GM15510 (cell line): ENCODE results near the gene TMUB2.

ENCODE experiments used
- POLR2A ChIP-seq: IDR thresholded peaks from 3 replicates; pipeline ENCODE4 v1.6.1; 2011; ENCODE audit warnings: borderline replicate concordance; ENCODE audit not compliant: insufficient read length; ENCODE audit errors: extremely low read depth

TMUB2 gene

DNA sequence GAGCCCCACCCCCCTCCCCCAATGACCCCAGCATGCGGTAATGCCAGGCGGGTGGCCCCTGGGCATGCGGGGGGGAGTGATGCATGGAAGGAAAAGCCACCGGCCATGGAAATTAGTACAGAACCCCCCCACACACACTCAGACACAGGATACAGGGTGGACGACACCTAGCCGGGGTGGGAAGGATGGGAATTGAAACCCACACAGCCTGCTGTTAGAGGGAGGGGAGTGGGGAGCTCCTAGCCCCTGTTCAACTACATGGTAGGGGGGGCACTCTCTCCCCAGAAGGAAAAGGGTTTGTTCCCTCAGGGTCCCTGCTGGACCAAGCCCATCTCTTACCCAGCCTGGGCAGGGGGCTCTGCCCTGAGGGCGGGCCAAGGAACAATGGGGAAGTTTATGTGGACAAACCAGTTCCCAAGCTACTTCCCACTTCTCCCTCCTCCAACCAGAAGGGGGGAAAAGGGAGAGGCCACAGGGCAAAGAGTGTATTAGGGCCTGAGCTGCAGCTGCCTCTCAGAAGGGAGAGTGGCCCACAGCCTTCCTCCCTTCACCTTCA is 5.2 kb downstream of the TMUB2 start:
- peak; percentile 16 for TF ChIP-seq POLR2A

DNA sequence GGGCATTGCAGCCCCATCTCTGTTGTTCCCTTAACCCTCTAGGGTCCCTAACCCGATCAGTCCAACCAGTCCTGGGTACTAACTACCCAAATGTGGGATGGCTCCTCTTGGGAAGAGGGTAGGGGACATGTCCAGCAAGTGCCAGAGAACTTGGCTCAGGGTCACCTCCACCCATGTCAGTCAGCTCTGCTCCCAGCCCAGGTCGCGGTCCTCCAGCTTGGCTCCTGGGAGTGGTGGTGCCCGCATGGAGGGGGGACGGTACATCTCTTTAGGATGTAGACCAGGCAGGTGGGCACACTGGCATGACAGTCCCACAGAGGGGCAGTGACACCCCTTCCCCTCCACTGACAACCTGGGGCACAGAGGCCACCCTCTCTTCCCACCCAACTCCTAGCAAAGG is 6.0 kb downstream of the TMUB2 start:
- TF ChIP-seq POLR2A = no peak

DNA sequence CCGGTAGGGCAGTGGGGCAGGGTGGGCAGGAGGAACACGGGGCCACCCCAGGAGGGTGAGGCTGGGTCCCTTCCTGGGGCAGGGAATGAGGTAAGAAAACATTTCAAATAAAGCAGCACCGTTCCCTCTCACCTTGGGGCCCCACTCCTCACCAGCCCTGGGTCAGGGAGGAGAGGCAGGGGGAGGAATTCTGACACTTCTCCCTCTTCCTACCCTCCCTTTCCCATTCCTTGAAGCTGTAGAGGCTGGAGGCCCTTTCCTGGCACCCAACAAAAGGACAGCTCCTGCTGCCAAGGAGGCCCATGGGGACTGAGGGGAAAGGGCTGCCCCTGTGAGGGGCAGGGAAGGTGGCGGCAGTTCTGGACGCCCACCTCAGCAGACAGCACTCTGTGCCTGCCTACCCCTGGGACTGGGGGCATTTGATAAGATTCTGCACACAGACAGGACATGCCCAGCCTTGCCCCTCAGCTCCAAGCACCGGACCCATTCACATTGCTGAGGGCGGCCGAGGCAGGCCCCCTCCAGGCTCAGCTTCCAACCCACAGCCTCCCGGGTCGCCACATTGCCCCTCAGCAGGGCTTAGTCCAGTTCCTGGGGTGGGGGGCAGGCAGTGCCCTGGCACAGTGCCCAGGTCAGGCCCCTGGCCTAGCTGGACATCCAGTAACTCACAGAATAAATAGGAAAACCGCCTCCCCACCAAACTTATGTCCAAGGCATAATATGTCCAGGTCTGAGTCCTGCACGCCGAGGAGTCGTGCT is 6.7 kb downstream of the TMUB2 start:
- TF ChIP-seq POLR2A = no peak

DNA sequence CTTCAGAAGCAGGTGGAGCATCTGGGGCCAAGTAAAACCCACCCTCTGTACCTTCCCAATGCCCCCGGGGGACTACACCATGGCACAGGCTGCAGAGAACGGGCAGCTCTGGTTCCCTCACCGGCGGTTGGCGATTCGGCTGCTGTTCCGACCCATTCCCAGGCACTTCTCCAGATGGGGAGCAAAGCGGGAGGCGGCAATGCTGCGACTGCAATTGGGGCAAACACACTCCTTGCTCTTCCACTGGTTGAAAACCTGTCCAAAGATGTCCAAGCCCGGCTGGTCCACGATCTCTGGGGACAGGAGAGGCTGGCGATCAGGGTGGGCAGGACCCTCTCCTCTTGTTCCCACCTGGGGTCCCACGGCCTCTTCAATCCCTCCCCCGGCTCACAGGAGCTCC is 10.3 kb downstream of the TMUB2 start:
- TF ChIP-seq POLR2A = no peak

DNA sequence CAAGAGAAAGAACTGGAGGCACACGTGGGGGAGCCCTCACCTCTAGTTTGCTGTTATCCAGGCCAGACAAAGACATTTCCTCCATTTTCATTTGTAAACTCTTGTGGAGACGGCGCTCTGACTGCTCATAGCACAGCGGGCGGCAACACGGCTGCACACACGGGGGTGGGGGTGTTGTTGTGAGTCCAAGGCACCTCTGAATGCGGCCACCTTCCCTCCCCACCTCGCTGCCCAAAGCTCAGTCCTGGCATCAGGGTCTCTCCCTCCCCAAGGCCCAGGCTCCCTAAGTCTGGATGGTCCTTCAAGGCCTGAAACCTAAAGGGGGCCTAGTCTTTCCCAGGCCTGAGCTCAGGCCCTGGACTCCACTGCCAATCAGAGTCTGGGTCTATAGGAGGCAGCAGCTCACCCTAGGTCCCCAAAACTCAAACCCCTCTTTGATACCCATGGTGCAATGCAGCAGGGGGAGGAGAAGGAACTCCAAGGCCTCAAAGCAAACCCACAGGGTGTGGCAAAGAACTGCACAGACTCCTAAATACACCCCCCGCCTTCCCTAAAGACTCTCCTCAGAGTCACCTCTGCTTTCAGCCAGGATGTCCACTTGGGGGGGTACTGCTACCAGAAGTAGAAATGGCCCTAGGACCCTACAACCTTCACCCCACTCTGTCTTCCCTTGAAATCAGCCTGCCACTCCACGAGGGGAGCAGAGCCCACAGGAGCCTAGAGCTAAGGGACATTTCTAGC is 11.4 kb downstream of the TMUB2 start:
- peak; percentile 39 for TF ChIP-seq POLR2A

DNA sequence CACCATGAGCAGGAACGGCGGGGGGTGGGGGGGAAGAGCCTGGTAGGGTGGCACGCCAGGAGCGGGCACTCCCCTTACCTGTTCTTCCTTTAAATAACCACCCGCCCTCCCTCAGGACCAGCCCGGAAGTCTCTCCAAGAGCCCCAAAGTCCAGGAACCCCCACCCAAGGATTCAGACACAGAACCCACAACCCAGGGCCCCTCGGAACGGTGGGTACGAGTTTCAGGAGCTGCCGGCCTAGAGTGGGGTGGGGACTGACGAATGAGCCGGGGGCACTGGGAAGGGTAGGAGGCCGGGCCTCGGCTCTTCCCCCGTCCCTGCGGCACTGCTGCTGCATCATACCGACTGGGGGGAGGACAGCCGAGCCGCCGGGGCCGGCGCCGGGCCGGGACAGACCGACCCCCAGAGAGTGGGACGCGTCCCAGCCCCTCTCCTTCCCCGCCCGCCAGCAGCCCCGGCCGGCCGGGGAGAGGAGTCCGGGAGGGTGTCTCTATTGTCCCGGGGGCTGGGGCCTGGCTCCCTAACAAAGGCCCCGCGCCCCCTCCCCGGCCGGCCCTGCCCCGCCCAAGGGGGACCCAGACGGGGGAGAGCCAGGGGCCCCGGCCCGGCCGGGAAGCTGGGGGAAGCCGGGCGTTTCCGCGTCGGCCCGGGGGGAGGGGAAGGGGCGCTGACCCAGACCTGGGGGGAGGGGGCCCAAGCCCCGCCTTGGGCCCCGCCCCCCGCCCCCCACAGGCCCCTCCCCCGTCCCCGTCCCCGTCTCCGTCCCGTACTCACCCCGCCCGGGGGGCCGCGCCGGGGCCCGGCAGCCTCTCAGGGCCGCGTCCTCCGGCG is 12.2 kb downstream of the TMUB2 start:
- TF ChIP-seq POLR2A = no peak

- peak; percentile 63 for TF ChIP-seq POLR2A
Observed at GRCh38 chr17:44199553-44200477, 13.0 kb downstream of the TMUB2 start, which contains the start of gene ATXN7L3. Gene ATXN7L3, minus strand, starts transcription at chr17:44199884. Its CDS starts 1,814 bp downstream, at chr17:44198070.

DNA sequence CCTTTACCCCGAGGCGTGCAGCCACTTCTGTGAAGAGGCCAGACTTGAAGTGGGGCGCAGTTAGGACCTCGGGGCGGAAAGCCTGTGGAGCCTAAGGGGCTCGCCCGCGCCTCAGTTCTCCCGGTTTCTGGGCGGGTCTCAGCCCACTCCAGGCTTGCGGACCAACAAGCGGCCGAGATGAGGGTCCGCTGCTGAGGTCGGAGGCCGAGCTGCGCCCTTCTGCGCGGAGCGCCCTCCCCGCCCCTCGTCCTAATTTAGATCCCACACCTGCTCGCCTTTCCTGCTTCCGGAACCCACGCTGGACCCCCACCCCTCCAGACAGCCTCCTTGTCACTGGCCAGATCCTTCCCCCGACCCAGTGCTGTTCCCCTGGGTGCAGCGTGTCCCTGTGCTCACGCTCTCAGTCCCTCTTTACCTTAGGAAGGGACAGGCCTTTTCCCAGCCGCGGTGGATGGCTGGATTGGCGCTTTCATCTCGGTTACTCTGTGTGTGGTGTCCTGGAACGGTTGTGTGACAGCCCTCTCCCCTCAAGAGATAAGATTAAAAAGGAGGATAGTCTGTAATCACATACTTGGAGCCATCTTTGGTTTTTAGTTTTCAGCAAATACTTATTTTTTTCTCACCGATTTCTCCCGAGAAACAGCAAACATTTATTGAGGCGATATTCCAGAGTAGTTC is 13.8 kb downstream of the TMUB2 start:
- TF ChIP-seq POLR2A = peak; percentile 65

DNA sequence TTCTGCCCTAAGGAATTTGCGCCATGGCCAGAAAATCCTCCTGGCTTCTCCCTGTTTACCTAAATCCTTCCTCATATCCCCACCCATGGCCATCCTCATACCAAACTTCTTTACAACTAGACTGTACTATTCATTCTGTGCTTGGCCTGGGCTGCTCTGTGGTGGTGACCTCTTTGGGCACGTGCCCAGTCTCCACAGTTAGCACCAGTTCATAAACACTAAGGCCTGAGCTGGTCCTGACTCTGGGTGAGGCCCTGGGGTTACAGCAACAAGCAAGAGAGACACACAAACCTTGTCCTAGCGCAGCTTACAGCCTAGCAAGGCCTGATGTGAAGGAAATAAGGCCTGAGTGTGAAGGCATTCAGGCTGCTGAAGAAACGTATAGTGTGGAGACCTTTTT is 16.0 kb downstream of the TMUB2 start:
- no peak for TF ChIP-seq POLR2A

DNA sequence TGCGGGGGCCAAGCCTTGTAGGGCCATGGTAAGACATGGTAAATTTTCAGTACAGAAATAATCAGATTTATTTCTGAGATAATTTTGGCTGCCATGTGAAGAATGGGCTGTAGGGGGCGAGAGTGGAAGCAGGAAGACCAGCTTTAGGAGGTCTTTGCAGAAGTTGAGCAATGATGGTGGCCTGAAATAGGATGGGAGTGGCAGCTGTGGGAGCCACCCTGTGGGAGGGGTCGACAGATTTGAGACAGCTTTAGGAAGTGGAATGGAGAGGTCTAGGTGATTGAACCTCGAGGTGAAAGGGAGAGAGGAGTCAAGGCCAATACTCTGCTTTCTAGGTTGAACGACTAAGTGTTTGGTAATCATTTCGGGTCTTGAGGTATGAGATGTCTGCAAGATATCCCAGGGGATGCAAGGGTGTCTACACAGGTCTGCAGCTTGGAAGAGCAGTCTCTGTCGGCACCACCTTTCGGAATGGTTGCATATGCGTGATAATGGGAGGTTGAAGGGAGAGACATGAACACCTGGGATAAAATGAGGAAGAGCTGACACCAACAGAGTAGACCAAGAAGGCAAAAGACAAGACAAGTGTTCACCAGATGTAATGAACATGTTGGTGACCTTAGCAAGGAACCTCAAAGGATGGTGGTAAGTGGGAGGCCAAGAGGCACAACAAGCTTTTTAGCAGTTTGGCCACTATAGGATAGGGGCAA is 17.1 kb downstream of the TMUB2 start:
- TF ChIP-seq POLR2A = no peak

DNA sequence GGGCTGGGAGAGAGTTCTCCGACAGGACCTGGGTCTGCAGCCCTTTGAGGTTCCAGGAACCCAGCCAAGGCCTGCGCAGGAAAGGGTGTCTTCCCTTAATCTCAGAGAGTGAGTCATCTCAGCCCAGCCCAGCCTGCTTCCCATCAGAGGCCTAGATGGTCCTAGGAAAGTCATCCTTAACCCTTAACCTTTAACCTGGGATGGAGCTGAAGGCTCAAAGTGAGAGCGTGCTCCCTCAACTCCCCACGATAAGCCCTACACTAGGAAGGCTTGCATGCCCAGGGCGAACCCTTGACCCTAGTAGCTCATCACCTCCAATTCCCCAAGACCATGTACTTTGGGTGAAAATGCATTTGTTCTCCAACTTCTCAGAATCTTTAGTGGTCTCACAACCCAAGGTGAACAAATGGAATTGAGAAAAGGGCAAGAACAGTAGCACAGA is 17.7 kb downstream of the TMUB2 start:
- TF ChIP-seq POLR2A = no peak

GRCh38 chr17:44205962-44206824 is 19.4 kb downstream of the TMUB2 start:
- TF ChIP-seq POLR2A = no peak
